Osteocyte (in vitro differentiated cells): ENCODE results near the gene SCLY. TPM values are rescaled to one million over a fixed set of nuclear protein-coding genes. Genes with fewer than 3 reads are reported as not detected.

ENCODE experiments used
- DNase-seq: peaks from one replicate; pipeline ENCODE4 v3.0.0; 2021; ENCODE audit warnings: mixed read lengths; ENCODE audit not compliant: unreplicated experiment; ENCODE audit errors: extremely low spot score
- H3K27ac Mint-ChIP-seq: one replicate; pipeline ENCODE4 v1.8.0; 2021; ENCODE audit warnings: mild to moderate bottlenecking, mixed read lengths; ENCODE audit not compliant: unreplicated experiment
- H3K27me3 Mint-ChIP-seq: one replicate; pipeline ENCODE4 v1.8.0; 2021; ENCODE audit warnings: mixed read lengths; ENCODE audit not compliant: unreplicated experiment
- H3K36me3 Mint-ChIP-seq: one replicate; pipeline ENCODE4 v1.8.0; 2021; ENCODE audit warnings: mixed read lengths; ENCODE audit not compliant: unreplicated experiment
- H3K4me1 Mint-ChIP-seq: one replicate; pipeline ENCODE4 v1.8.0; 2021; ENCODE audit warnings: mixed read lengths; ENCODE audit not compliant: unreplicated experiment
- H3K4me3 Mint-ChIP-seq: one replicate; pipeline ENCODE4 v1.8.0; 2021; ENCODE audit warnings: mild to moderate bottlenecking, moderate library complexity, mixed read lengths; ENCODE audit not compliant: unreplicated experiment
- H3K9me3 Mint-ChIP-seq: one replicate; pipeline ENCODE4 v1.8.0; 2021; ENCODE audit warnings: mixed read lengths; ENCODE audit not compliant: unreplicated experiment
- total RNA-seq: library from RNA; stranded (reverse); gene quantifications from 2 replicates; pipeline ENCODE4 v1.2.1, GENCODE V29; 2021
- TF ChIP-seq, protein P1 (sequence below): fragments of 200-600 bp; sonication (generic); IDR thresholded peaks from 2 replicates; pipeline ENCODE4 v1.5.0; 2021; ENCODE audit warnings: antibody characterized with exemption, mild to moderate bottlenecking, moderate library complexity

Gene SCLY
- total RNA-seq, 1 donor from 2014 or later = 22.1 TPM

DNA sequence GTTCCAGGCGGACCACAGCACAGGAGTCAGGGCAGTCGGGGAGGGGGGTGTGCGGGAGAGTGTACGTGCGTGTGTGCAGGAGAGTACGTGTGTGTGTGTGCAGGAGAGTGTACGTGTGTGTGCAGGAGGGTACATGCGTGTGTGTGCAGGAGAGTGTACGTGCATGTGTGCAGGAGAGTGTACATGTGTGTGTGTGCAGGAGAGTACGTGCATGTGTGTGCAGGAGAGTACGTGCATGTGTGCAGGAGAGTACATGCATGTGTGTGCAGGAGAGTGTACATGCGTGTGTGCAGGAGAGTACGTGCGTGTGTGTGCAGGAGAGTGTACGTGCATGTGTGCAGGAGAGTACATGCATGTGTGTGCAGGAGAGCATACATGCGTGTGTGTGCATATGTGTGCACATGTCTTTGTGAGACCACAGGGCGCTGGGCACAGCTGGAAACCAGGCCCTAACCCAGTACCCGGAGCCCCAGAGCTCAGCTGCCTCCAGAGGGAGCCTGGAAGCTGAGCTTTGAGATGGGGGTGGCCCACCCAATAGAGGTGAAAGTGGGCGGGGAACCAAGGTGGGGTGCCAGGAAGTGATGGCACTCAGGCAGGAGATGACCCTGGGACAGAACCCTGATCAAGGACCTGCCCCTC lies 63.8 kb downstream of the SCLY start:
- no peak overlapping the region for H3K27ac Mint-ChIP-seq
- no peak for DNase-seq
- no peaks in the 10 kb centered on the region for H3K4me1 Mint-ChIP-seq
- peaks cover 2% of the 10 kb centered on the region for H3K27me3 Mint-ChIP-seq
- TF ChIP-seq, protein P1, sequence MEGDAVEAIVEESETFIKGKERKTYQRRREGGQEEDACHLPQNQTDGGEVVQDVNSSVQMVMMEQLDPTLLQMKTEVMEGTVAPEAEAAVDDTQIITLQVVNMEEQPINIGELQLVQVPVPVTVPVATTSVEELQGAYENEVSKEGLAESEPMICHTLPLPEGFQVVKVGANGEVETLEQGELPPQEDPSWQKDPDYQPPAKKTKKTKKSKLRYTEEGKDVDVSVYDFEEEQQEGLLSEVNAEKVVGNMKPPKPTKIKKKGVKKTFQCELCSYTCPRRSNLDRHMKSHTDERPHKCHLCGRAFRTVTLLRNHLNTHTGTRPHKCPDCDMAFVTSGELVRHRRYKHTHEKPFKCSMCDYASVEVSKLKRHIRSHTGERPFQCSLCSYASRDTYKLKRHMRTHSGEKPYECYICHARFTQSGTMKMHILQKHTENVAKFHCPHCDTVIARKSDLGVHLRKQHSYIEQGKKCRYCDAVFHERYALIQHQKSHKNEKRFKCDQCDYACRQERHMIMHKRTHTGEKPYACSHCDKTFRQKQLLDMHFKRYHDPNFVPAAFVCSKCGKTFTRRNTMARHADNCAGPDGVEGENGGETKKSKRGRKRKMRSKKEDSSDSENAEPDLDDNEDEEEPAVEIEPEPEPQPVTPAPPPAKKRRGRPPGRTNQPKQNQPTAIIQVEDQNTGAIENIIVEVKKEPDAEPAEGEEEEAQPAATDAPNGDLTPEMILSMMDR = no peak
- H3K9me3 Mint-ChIP-seq = no peaks in the 10 kb centered on the region
- H3K36me3 Mint-ChIP-seq = no peaks in the 10 kb centered on the region
- no peak overlapping the region for H3K4me3 Mint-ChIP-seq

DNA sequence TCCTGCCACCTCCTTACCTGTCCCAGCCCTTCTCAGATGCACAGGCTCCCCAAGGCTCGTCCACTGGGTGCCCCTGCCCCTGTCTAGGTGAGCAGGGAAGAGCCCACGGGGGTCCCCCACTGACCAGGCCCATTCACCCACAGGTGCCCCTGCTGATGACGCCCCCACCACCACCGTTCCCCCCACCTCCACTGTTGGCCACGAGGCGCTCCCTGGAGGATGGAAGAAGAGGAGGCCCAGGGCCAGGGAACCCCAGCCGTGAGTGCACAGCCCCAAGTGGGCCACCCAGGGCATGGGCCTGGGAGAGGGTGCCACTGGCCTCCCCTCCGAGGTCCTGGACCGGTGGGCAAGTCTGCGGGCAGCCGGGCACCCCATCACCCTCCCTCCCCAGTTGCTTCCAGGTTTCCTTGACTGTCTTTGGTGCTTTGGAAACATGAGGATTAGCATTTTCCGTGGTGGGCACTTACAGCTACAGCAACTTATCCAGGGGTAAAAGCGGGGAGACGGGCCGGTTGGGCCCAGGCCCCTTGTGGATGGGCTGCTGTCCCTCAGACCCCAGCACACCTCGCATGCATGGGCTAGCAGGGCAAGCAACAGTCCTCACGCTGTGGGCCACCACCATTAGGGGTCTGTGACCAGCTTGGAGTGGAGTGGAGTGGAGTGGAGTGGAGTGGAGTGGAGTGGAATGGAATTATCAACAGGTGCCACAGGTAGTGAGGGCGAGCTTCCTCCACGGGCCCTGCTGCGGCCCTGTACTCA lies 64.5 kb downstream of the SCLY start:
- H3K4me3 Mint-ChIP-seq = no peak overlapping the region
- TF ChIP-seq, protein P1 = no peak
- DNase-seq = no peak
- no peaks in the 10 kb centered on the region for H3K9me3 Mint-ChIP-seq
- no peak overlapping the region for H3K27ac Mint-ChIP-seq
- no peaks in the 10 kb centered on the region for H3K36me3 Mint-ChIP-seq
- H3K4me1 Mint-ChIP-seq = no peaks in the 10 kb centered on the region
- H3K27me3 Mint-ChIP-seq = no peaks in the 10 kb centered on the region

DNA sequence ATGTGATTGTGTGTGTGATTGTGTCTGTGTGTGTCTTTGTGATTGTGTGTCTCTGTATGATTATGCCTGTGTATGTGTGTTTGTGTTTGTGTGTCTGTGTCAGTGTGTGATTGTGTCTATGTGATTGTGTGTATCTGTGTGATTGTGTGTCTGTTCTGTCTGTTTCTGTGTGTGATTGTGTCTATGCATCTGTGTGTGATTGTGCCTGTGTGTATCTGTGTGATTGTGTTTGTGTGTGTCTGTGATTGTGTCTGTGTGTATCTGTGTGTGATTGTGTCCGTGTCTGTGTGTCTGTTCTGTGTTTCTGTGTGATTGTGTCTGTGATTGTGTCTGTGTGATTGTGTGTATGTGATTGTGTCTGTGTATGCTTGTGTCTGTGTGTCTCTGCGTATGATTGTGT lies 65.5 kb downstream of the SCLY start:
- TF ChIP-seq, protein P1 = no peak
- H3K36me3 Mint-ChIP-seq = no peaks in the 10 kb centered on the region
- no peaks in the 10 kb centered on the region for H3K9me3 Mint-ChIP-seq
- H3K27me3 Mint-ChIP-seq = no peaks in the 10 kb centered on the region
- no peak for DNase-seq
- H3K27ac Mint-ChIP-seq = no peak overlapping the region
- H3K4me1 Mint-ChIP-seq = no peaks in the 10 kb centered on the region
- no peak overlapping the region for H3K4me3 Mint-ChIP-seq

DNA sequence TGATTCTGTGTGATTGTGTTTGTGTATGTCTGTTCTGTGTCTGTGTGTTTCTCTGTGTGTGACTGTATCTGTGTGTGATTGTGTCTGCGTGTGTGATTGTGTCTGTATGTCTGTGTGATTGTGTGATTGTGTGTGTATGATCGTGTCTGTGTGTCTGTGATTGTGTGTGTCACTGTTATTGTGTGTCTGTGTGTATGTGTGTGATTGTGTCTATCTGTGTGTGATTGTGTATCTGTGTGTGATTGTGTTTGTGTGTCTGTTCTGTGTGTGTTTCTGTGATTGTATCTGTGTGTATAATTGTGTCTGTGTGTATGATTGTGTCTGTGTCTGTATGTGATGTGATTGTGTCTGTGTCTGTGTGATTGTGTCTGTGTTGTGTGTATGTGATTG lies 66.0 kb downstream of the SCLY start:
- TF ChIP-seq, protein P1 = no peak
- Mint-ChIP-seq H3K4me3 (no peak overlapping the region), H3K9me3 (no peaks in the 10 kb centered on the region), H3K4me1 (no peaks in the 10 kb centered on the region), H3K27ac (no peak overlapping the region), H3K27me3 (no peaks in the 10 kb centered on the region), H3K36me3 (no peaks in the 10 kb centered on the region)
- no peak for DNase-seq

DNA sequence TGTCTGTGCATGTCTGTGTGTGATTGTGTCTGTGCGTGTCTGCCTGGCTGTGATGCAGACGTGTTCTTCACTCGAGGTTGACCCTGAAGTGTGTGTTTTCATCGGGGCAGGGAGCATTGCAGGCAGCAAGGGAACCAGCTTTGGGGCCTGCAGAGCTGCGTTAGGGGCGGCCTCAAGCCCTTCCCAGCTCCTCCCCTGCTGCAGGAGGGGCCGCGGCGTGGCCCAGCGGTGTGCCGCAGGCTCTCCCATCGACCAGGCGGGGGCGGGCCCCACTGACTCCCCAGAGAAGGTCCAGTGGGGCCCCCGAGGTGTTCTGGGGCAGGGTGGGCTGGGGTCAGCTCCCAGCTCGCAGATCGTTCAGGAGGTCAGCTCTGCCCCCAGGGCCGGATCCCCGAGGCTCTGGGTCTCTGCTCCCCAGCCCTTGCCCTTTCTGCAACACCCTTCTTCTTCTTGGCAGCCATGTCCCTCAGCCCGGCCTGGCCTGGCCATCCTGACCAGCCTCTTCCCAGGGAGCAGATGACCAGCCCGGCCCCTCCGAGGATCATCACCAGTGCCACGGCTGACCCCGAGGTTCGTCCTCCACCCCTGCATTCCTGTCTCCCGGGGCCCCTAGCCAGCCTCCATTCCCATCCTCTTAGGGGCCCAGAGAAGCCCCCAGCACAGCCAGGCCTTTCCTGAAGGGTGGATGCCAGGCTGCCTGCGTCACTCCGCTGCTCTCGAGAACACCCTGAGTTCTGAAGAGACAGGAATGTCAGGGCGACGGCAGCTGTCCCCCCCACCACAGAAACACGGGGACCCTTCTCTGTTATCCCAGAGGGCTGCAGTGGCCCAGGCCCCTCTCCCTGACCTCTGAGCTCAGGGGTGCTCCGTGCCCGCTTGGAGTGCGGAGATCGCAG lies 66.6 kb downstream of the SCLY start:
- no peak for DNase-seq
- no peak overlapping the region for H3K27ac Mint-ChIP-seq

More for the DNA sequence above, 66.6 kb downstream of the SCLY start:
- Mint-ChIP-seq H3K9me3 (no peaks in the 10 kb centered on the region), H3K4me3 (no peak overlapping the region), H3K36me3 (no peaks in the 10 kb centered on the region), H3K4me1 (no peaks in the 10 kb centered on the region), H3K27me3 (no peaks in the 10 kb centered on the region)
- TF ChIP-seq, protein P1 = no peak
